Mesothelial cell of epicardium (in vitro differentiated cells): Measurements from ENCODE around the gene ENKD1. TPM values are rescaled to one million over a fixed set of nuclear protein-coding genes. Genes with fewer than 3 reads are reported as not detected.

Experiments
- DNase-seq, 2 experiments: peaks; one replicate each; pipeline ENCODE4 v3.0.0; 2021; ENCODE audit warnings: low spot score in 2 of 2; ENCODE audit not compliant: unreplicated experiment in 2 of 2
- H3K27ac Mint-ChIP-seq: 2 replicates; pipeline ENCODE4 v1.8.0; 2021; ENCODE audit warnings: mixed read lengths
- H3K27me3 Mint-ChIP-seq: 2 replicates; pipeline ENCODE4 v1.8.0; 2021; ENCODE audit warnings: low read depth, mixed read lengths
- H3K36me3 Mint-ChIP-seq: 2 replicates; pipeline ENCODE4 v1.8.0; 2021; ENCODE audit warnings: mixed read lengths
- H3K4me1 Mint-ChIP-seq: 2 replicates; pipeline ENCODE4 v1.8.0; 2021; ENCODE audit warnings: mixed read lengths
- H3K4me3 Mint-ChIP-seq: 2 replicates; pipeline ENCODE4 v1.8.0; 2021; ENCODE audit warnings: mild to moderate bottlenecking, moderate library complexity, mixed read lengths
- H3K9me3 Mint-ChIP-seq: 2 replicates; pipeline ENCODE4 v1.8.0; 2021; ENCODE audit warnings: mixed read lengths
- CTCF ChIP-seq: fragments of 200-600 bp; sonication (generic); IDR thresholded peaks from one replicate; pipeline ENCODE4 v1.5.0; 2021; ENCODE audit warnings: antibody characterized with exemption; ENCODE audit not compliant: unreplicated experiment
- total RNA-seq: library from RNA; stranded (reverse); gene quantifications from 3 replicates; pipeline ENCODE4 v1.2.1, GENCODE V29; 2021

The ENKD1 gene
- total RNA-seq, 1 donor from 2014 or later = 13.0 TPM

GRCh38 chr16:67650023-67650422 lies 16.5 kb downstream of the ENKD1 start:
- Mint-ChIP-seq H3K36me3 (no peaks in the 10 kb centered on the region), H3K27ac (no peak overlapping the region), H3K4me1 (peaks cover 4% of the 10 kb centered on the region), H3K4me3 (no peak overlapping the region), H3K27me3 (peaks cover 58% of the 10 kb centered on the region), H3K9me3 (no peaks in the 10 kb centered on the region)
- DNase-seq = no peak
- TF ChIP-seq CTCF = no peak

GRCh38 chr16:67649494-67649931 lies 17.0 kb downstream of the ENKD1 start:
- Mint-ChIP-seq H3K36me3 (no peaks in the 10 kb centered on the region), H3K27ac (no peak overlapping the region), H3K4me3 (no peak overlapping the region), H3K4me1 (peaks cover 4% of the 10 kb centered on the region), H3K9me3 (no peaks in the 10 kb centered on the region), H3K27me3 (peaks cover 55% of the 10 kb centered on the region)
- no peak for DNase-seq
- no peak for TF ChIP-seq CTCF

GRCh38 chr16:67648764-67649407 lies 17.7 kb downstream of the ENKD1 start:
- TF ChIP-seq CTCF = no peak
- H3K36me3 Mint-ChIP-seq = no peaks in the 10 kb centered on the region
- peaks cover 4% of the 10 kb centered on the region for H3K4me1 Mint-ChIP-seq
- H3K27ac Mint-ChIP-seq = no peak overlapping the region
- no peaks in the 10 kb centered on the region for H3K9me3 Mint-ChIP-seq
- H3K4me3 Mint-ChIP-seq = no peak overlapping the region
- peaks cover 56% of the 10 kb centered on the region for H3K27me3 Mint-ChIP-seq
- no peak for DNase-seq

- H3K9me3 Mint-ChIP-seq = no peaks in the 10 kb centered on the region
These were observed 18.3 kb downstream of the ENKD1 start for GRCh38 chr16:67648088-67648763.

GRCh38 chr16:67647681-67648080 lies 18.9 kb downstream of the ENKD1 start:
- Mint-ChIP-seq H3K27me3 (peaks cover 52% of the 10 kb centered on the region), H3K27ac (no peak overlapping the region), H3K4me3 (no peak overlapping the region), H3K36me3 (no peaks in the 10 kb centered on the region), H3K4me1 (peaks cover 2% of the 10 kb centered on the region), H3K9me3 (no peaks in the 10 kb centered on the region)
- no peak for DNase-seq
- no peak for TF ChIP-seq CTCF

More at GRCh38 chr16:67648088-67648763, 18.3 kb downstream of the ENKD1 start:
- peaks cover 52% of the 10 kb centered on the region for H3K27me3 Mint-ChIP-seq
- no peak for DNase-seq
- H3K4me1 Mint-ChIP-seq = peaks cover 2% of the 10 kb centered on the region
- H3K4me3 Mint-ChIP-seq = no peak overlapping the region
- H3K27ac Mint-ChIP-seq = no peak overlapping the region
- H3K36me3 Mint-ChIP-seq = no peaks in the 10 kb centered on the region
- TF ChIP-seq CTCF = no peak
